ENCODE data around the gene FGD5.
A peak's percentile ranks its signal among the peaks of the same experiment; 100 is the strongest.

The FGD5 gene

DNA sequence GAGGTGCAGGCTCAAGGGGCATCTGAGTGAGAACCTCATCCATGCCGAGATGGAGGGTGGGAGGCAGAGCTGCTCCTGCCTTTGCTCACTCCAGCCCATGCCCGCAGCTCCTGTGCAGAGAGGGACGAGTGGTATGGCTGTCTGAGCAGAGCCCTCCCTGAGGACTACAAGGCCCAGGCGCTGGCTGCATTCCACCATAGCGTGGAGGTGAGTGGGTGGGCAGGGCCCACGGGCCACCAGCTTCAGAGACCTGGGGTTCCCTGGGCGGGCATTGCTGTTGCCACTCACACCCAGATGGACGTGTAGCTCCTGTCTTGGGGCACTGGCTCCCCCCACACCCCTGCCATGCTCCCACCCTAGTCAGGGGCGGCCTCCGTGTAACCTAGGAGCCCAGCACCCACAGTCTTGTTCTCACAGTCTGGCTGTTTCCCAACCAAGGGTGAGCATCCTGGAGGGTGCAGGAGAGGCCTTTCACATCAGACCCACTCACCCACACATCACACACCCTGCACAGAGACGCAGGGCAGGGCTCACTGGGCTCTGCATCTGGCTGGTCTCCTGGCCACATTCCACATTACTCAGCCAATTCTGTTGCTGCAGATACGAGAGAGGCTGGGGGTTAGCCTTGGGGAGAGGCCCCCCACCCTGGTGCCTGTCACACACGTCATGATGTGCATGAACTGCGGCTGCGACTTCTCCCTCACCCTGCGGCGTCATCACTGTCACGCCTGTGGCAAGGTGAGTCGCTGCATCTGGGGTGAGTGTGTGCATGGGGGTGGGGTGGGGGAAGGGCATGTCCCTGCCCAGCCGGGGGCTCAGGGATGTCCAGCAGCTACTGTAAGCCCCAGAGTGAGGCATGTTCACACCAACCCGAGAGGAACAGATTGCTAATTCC, 103.3 kb downstream of the FGD5 start:
- Histone ChIP-seq H3K79me2 (ENCODE audit: insufficient read depth, low read depth) (no peaks in the 10 kb centered on the region), H3K36me3 (ENCODE audit: insufficient read depth) (no peaks in the 10 kb centered on the region), H3K4me1 (ENCODE audit: low read depth, poor library complexity, severe bottlenecking) (no peaks in the 10 kb centered on the region), H3K27ac (no peak overlapping the region), H3K4me3 (IDR thresholded peaks at IDR 0.05; ENCODE audit: insufficient read depth, low read depth, low read length) (no peak overlapping the region), H4K20me1 (ENCODE audit: insufficient read depth) (no peaks in the 10 kb centered on the region), H2AFZ (ENCODE audit: low read depth) (no peak overlapping the region), H3K27me3 (ENCODE audit: insufficient read depth, low read depth) (no peaks in the 10 kb centered on the region), H3K9ac (no peak overlapping the region), H3K4me2 (no peak overlapping the region)
- TF ChIP-seq, protein P1, sequence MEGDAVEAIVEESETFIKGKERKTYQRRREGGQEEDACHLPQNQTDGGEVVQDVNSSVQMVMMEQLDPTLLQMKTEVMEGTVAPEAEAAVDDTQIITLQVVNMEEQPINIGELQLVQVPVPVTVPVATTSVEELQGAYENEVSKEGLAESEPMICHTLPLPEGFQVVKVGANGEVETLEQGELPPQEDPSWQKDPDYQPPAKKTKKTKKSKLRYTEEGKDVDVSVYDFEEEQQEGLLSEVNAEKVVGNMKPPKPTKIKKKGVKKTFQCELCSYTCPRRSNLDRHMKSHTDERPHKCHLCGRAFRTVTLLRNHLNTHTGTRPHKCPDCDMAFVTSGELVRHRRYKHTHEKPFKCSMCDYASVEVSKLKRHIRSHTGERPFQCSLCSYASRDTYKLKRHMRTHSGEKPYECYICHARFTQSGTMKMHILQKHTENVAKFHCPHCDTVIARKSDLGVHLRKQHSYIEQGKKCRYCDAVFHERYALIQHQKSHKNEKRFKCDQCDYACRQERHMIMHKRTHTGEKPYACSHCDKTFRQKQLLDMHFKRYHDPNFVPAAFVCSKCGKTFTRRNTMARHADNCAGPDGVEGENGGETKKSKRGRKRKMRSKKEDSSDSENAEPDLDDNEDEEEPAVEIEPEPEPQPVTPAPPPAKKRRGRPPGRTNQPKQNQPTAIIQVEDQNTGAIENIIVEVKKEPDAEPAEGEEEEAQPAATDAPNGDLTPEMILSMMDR (conservative IDR thresholded peaks at IDR 0.05; ENCODE audit: low read depth, low read length) = no peak

DNA sequence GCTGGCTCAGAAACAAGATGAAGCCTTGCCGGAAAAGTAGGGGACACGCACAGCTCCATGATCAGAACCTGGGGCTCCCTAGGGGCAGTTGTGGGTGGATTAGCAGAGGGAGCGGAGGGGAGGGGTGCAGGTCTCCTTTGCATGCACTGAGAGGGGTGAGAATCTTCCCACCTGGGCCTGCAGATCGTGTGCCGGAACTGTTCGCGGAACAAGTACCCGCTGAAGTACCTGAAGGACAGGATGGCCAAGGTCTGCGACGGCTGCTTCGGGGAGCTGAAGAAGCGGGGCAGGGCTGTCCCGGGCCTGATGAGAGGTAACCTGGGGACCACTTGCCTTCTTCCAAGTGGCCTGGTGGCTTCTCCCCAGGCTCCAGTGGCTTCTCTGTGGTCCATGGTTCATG, 104.1 kb downstream of the FGD5 start:
- H3K4me2 ChIP-seq = no peak overlapping the region
- TF ChIP-seq, protein P1 (conservative IDR thresholded peaks at IDR 0.05; ENCODE audit: low read depth, low read length) = no peak
- no peak overlapping the region for H3K4me3 ChIP-seq (IDR thresholded peaks at IDR 0.05; ENCODE audit: insufficient read depth, low read depth, low read length)

DNA sequence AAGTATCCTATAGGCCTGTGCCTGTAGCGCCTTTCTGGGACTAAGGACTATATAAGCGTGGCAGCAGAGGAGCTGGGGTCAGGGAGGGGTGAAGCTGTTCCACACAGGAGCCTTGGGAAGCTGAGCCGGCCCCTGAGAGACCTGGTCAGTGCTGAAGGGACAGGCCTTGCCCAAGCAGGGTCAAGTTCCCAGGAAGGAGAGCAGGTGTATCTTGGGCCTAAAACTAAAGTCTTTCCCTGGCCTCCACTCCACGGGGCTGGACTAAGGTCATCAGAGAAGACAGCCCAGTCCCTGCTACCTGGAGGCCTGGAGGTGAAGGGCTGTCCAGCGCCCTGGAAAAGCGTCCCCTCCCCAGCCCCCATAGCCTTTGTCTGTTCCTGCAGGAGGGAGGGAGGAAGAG, 104.7 kb downstream of the FGD5 start:
- Histone ChIP-seq H4K20me1 (ENCODE audit: insufficient read depth) (no peaks in the 10 kb centered on the region), H3K79me2 (ENCODE audit: insufficient read depth, low read depth) (no peaks in the 10 kb centered on the region), H3K27me3 (ENCODE audit: insufficient read depth, low read depth) (no peaks in the 10 kb centered on the region), H3K9ac (no peak overlapping the region), H3K4me1 (ENCODE audit: low read depth, poor library complexity, severe bottlenecking) (no peaks in the 10 kb centered on the region), H2AFZ (ENCODE audit: low read depth) (no peak overlapping the region), H3K4me3 (IDR thresholded peaks at IDR 0.05; ENCODE audit: insufficient read depth, low read depth, low read length) (no peak overlapping the region), H3K4me2 (no peak overlapping the region), H3K27ac (no peak overlapping the region), H3K36me3 (ENCODE audit: insufficient read depth) (no peaks in the 10 kb centered on the region)
- TF ChIP-seq, protein P1 (conservative IDR thresholded peaks at IDR 0.05; ENCODE audit: low read depth, low read length) = no peak

More for the DNA sequence above, 104.1 kb downstream of the FGD5 start:
- H3K36me3 ChIP-seq (ENCODE audit: insufficient read depth) = no peaks in the 10 kb centered on the region
- H3K27me3 ChIP-seq (ENCODE audit: insufficient read depth, low read depth) = no peaks in the 10 kb centered on the region
- H2AFZ ChIP-seq (ENCODE audit: low read depth) = no peak overlapping the region
- no peak overlapping the region for H3K9ac ChIP-seq
- H3K27ac ChIP-seq = no peak overlapping the region
- no peaks in the 10 kb centered on the region for H3K79me2 ChIP-seq (ENCODE audit: insufficient read depth, low read depth)
- H3K4me1 ChIP-seq (ENCODE audit: low read depth, poor library complexity, severe bottlenecking) = no peaks in the 10 kb centered on the region
- H4K20me1 ChIP-seq (ENCODE audit: insufficient read depth) = no peaks in the 10 kb centered on the region

DNA sequence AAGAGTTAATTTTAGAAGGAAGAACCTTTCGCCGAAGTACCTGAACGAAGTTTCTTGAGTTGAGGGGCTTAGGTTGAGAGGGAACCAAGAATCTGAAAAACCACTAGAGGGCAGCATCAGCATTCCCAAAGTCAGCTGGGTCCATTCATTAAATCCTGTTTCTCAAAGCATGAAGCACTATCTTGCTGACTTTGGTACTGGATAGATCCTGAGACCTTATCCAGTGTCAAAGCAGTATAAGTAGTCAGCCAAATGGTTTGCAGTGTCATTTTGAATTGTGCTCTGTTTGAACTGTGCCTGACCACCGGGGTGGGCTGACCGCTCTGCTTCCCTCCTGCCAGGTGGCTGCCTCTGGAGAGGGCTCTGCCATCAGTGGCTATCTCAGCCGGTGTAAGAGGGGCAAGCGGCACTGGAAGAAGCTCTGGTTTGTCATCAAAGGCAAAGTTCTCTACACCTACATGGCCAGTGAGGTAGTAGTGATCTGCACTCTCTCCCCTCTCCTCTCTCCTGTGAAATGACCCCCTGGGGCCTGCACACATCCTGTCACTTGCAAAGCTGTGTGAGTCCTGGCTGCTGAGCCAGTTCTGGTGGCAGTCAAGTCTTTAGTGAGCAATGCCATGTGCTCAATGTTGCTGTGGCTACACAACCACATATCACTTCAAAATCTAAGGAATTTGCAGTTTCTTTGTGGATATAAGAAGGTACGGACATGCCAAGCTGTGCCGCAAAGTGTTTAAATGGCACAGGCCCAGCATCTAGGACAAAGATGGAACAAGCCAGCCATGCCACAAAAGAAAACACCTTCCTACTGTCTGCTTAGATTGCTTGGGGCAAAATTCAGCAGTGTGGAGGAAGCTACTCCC, 107.2 kb downstream of the FGD5 start:
- Histone ChIP-seq H3K27ac (no peak overlapping the region), H3K4me1 (ENCODE audit: low read depth, poor library complexity, severe bottlenecking) (no peaks in the 10 kb centered on the region)
- TF ChIP-seq, protein P1 (conservative IDR thresholded peaks at IDR 0.05; ENCODE audit: low read depth, low read length) = peak; percentile 59

More for the DNA sequence above, 107.2 kb downstream of the FGD5 start:
- H3K79me2 ChIP-seq (ENCODE audit: insufficient read depth, low read depth) = no peaks in the 10 kb centered on the region
- no peaks in the 10 kb centered on the region for H3K27me3 ChIP-seq (ENCODE audit: insufficient read depth, low read depth)
- no peaks in the 10 kb centered on the region for H3K36me3 ChIP-seq (ENCODE audit: insufficient read depth)
- H3K4me2 ChIP-seq = no peak overlapping the region
- no peak overlapping the region for H3K4me3 ChIP-seq (IDR thresholded peaks at IDR 0.05; ENCODE audit: insufficient read depth, low read depth, low read length)
- H2AFZ ChIP-seq (ENCODE audit: low read depth) = no peak overlapping the region
- no peaks in the 10 kb centered on the region for H4K20me1 ChIP-seq (ENCODE audit: insufficient read depth)
- H3K9ac ChIP-seq = no peak overlapping the region
